SH-SY5Y (cell line): ENCODE measurements around the gene CHST4.

Experiments used
- GATA2 ChIP-seq: IDR thresholded peaks from 2 replicates; pipeline ENCODE4 v1.6.1; 2011; ENCODE audit warnings: mild to moderate bottlenecking, low read depth, low read length
- GATA3 ChIP-seq: IDR thresholded peaks from 2 replicates; pipeline ENCODE4 v1.6.1; 2011; ENCODE audit warnings: low read depth, mild to moderate bottlenecking, low read length, moderate library complexity

DNA sequence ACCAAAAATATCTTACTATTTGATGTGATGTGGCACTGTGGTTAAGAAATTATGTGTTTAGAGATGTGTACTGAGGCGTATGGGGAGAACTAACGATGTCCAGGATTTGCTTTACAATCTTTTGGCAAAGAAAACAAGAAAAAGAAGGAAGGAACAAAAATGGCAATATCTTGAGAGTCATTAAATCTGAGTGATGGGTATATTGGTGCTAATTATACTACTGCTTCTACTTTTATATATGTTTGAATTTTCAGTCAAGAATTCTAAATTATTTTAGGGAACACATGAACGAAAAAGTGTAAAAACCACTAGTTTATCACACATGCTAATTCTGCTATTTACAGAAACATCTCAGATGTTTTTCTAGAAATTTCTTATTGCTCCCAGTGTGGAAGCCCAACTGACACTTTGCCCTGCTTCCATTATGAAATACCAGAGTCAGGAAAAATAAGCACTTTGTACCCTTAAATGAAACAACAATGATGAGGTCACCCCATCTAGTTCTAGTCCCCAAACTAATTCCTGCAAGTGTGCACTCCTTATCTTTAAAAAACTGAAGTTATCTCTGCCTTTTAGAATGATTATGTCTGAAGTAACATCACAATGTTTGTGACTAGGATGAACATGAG lies 31.8 kb downstream of the CHST4 start:
- TF ChIP-seq GATA2 (no peak), GATA3 (no peak)
